Upper lobe of left lung (tissue), 4 donors: Measurements from ENCODE around the gene PVALB.

Source experiments
- CTCF ChIP-seq, 6 experiments: fragments of 450-650 bp in 4 of 6; fragments of 200-600 bp in 2 of 6; sonication (generic) in 2 of 6; IDR thresholded peaks; one replicate each; pipeline ENCODE4 v1.5.1; 2016 to 2019; ENCODE audit warnings: antibody characterized with exemption in 6 of 6
- EP300 ChIP-seq, 4 donors: sonication (generic); formaldehyde crosslinking; IDR thresholded peaks; one replicate each; pipeline ENCODE4 v1.5.1; 2017; ENCODE audit warnings: antibody characterized with exemption in 4 of 4, control low read depth in 2 of 4

DNA sequence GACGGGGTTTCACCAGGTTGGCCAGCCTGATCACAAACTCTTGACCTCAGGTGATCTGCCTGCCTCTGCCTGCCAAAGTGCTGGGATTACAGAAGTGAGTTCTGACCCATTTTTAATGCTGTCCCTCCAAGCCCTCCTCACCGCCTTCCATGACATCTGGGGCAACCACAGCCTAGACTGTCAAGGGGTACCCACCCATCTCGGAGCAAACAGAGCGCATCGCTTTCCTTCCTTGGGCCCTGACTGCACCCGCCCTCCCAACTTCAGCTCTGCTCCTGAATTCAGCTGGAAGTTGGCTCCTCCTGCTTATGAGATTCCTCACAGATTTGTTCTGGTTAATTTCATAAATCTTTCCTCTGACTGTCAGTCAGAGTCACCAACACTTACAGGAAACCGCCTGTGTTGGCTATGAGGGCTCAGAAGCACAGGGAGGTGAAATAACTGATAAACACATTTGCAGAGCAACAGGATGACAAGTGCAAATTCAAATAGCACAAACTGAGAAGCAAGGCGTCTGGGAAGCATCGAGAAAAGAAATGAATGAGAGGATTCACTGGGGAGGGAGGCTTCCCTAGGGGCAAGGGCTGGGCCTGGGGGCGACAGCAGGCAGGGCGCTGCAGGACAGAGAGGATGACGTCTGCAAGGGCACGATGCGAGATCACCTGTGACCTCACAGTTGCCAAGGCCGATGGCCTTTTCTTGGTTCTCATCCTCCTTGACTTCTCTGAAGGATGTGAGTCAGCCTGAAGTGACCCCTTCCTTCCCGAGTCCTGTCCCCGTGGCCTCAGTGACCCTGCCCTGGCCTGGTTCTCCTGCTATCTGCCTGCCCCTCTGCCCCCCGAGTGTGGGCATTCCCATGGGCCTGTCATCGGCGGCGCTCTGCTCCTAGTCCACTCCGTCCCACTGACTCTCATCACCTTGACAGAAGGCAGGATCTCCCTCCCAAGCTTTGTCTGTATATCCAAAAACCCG lies 47.0 kb downstream of the PVALB start:
- TF ChIP-seq CTCF (IDR thresholded peaks at IDR 0.05), result no peak
- TF ChIP-seq EP300 (IDR thresholded peaks at IDR 0.05), result no peak
